K562 (cell line): ENCODE data around the gene RHBG. TPM values are rescaled to one million over a fixed set of nuclear protein-coding genes. Genes with fewer than 3 reads are reported as not detected.
A peak's percentile ranks its signal among the peaks of the same experiment; 100 is the strongest.

Experiments used
- ARID2 ChIP-seq: fragments of 450-650 bp; IDR thresholded peaks from 2 replicates; pipeline ENCODE4 v1.6.1; 2017; ENCODE audit warnings: antibody characterized with exemption, mild to moderate bottlenecking
- BDP1 ChIP-seq: IDR thresholded peaks from 3 replicates; pipeline ENCODE4 v1.6.1; 2011; ENCODE audit not compliant: insufficient read length, insufficient read depth
- CC2D1A ChIP-seq: fragments of 450-650 bp; IDR thresholded peaks from 2 replicates; pipeline ENCODE4 v1.6.1; 2017; ENCODE audit warnings: mild to moderate bottlenecking
- CEBPG ChIP-seq, 3 experiments: fragments of 200-800 bp in 1 of 3; sonication (Bioruptor generic) in 1 of 3; sonication (generic) in 1 of 3; formaldehyde crosslinking in 1 of 3; IDR thresholded peaks in 2 of 3; conservative IDR thresholded peaks in 1 of 3; 2 replicates each; pipeline versions ENCODE4 v1.6.1 to v1.8.0; 2016 to 2022; ENCODE audit warnings: missing compliant biosample characterization in 2 of 3, missing genetic modification characterization in 2 of 3, mild to moderate bottlenecking in 1 of 3, missing genetic modification reagents in 1 of 3
- DIDO1 ChIP-seq: fragments of 450-650 bp; IDR thresholded peaks from 2 replicates; pipeline ENCODE4 v1.6.1; 2016; ENCODE audit warnings: low read depth, missing biosample characterization, missing genetic modification characterization
- FOS ChIP-seq: IDR thresholded peaks from 3 replicates; pipeline ENCODE4 v1.6.1; 2011; ENCODE audit not compliant: insufficient read length; ENCODE audit errors: extremely low read depth
- FOXJ3 ChIP-seq: sonication (generic); formaldehyde crosslinking; IDR thresholded peaks from 2 replicates; pipeline ENCODE4 v1.4.0; 2020; ENCODE audit warnings: mild to moderate bottlenecking, missing genetic modification reagents
- KAT7 ChIP-seq: sonication (generic); formaldehyde crosslinking; IDR thresholded peaks from 2 replicates; pipeline ENCODE4 v1.8.0; 2022; ENCODE audit warnings: missing genetic modification reagents, mild to moderate bottlenecking, borderline replicate concordance
- MCM7 ChIP-seq, 2 experiments: fragments of 450-650 bp; IDR thresholded peaks; 2 replicates each; pipeline ENCODE4 v1.6.1; 2016 to 2018
- MEIS2 ChIP-seq: fragments of 450-650 bp; IDR thresholded peaks from 2 replicates; pipeline ENCODE4 v1.6.1; 2014; ENCODE audit warnings: mild to moderate bottlenecking; ENCODE audit not compliant: partially characterized antibody
- MTA1 ChIP-seq: fragments of 450-650 bp; IDR thresholded peaks from 2 replicates; pipeline ENCODE4 v1.6.1; 2017; ENCODE audit warnings: borderline replicate concordance
- NFE2 ChIP-seq: IDR thresholded peaks from 2 replicates; pipeline ENCODE4 v1.6.1; 2014; ENCODE audit warnings: antibody characterized with exemption, low read depth
- NR1H2 ChIP-seq: sonication (generic); formaldehyde crosslinking; IDR thresholded peaks from 2 replicates; pipeline ENCODE4 v1.4.0; 2020; ENCODE audit warnings: mild to moderate bottlenecking, missing genetic modification reagents
- SMAD1 ChIP-seq: fragments of 150-350 bp; IDR thresholded peaks from 2 replicates; pipeline ENCODE4 v1.6.1; 2014; ENCODE audit warnings: low read length, low read depth; ENCODE audit not compliant: partially characterized antibody
- ZKSCAN1 ChIP-seq: fragments of 150-350 bp; IDR thresholded peaks from 2 replicates; pipeline ENCODE4 v1.6.1; 2016; ENCODE audit warnings: low read depth, low read length
- ZNF444 ChIP-seq: fragments of 250-450 bp; sonication (Bioruptor Pico); IDR thresholded peaks from 2 replicates; pipeline ENCODE4 v1.4.0; 2020; ENCODE audit warnings: mild to moderate bottlenecking, moderate library complexity
- ZNF583 ChIP-seq: fragments of 250-450 bp; sonication (Bioruptor Pico); IDR thresholded peaks from 2 replicates; pipeline ENCODE4 v1.4.0; 2020
- ZNF695 ChIP-seq: fragments of 450-650 bp; formaldehyde crosslinking; IDR thresholded peaks from 2 replicates; pipeline ENCODE4 v1.4.0; 2020; ENCODE audit warnings: mild to moderate bottlenecking, moderate library complexity
- polyA plus RNA-seq, 8 experiments: library from polyadenylated mRNA; depleted of rRNA in 4 of 8; stranded (reverse) in 5 of 8; unstranded in 3 of 8; fragments of >200 nt; fragmentation: Nextera tagmentation in 2 of 8; fragmentation: Illumina TruSeq in 1 of 8; extraction: Ambion mirVana in 2 of 8; extraction: Trizol in 1 of 8; gene quantifications; 2 replicates each; pipeline versions ENCODE4 v1.2.1 to v1.2.3, GENCODE V29; 2011 to 2014; ENCODE audit warnings: inconsistent platforms in 1 of 8, missing spikeins in 1 of 8
- total RNA-seq, 7 experiments: library from RNA; depleted of rRNA in 6 of 7; stranded (reverse); fragments of >200 nt in 6 of 7; fragmentation: Illumina TruSeq in 2 of 7; extraction: Trizol in 2 of 7; gene quantifications; 2 replicates each; pipeline versions ENCODE4 v1.2.1 to v1.2.3, GENCODE V29; 2011 to 2021; ENCODE audit warnings: low replicate concordance in 1 of 7
- TF ChIP-seq, protein P1 (sequence below): fragments of 450-650 bp; formaldehyde crosslinking; IDR thresholded peaks from 2 replicates; pipeline ENCODE4 v1.4.0; 2022; ENCODE audit warnings: missing genetic modification characterization
- TF ChIP-seq, protein P2 (sequence below): sonication (generic); formaldehyde crosslinking; IDR thresholded peaks from 2 replicates; pipeline ENCODE4 v1.8.1; 2022; ENCODE audit warnings: missing genetic modification reagents
- TF ChIP-seq, protein P3 (sequence below), 2 experiments: IDR thresholded peaks; 2 replicates each; pipeline ENCODE4 v1.6.1; 2011; ENCODE audit warnings: borderline replicate concordance in 1 of 2, control low read depth in 1 of 2, low read depth in 1 of 2, low read length in 1 of 2, mild to moderate bottlenecking in 1 of 2, mixed read lengths in 1 of 2, moderate library complexity in 1 of 2; ENCODE audit not compliant: insufficient read depth in 1 of 2, insufficient read length in 1 of 2, poor library complexity in 1 of 2, severe bottlenecking in 1 of 2; ENCODE audit errors: extremely low read depth in 1 of 2
- TF ChIP-seq, protein P4 (sequence below), 2 experiments: fragments of 450-650 bp; IDR thresholded peaks; 2 replicates each; pipeline ENCODE4 v1.6.1; 2016
- TF ChIP-seq, protein P5 (sequence below): sonication (generic); formaldehyde crosslinking; IDR thresholded peaks from 2 replicates; pipeline ENCODE4 v1.8.0; 2022; ENCODE audit warnings: missing genetic modification reagents, mild to moderate bottlenecking, moderate library complexity, borderline replicate concordance

RHBG gene
- total and polyA plus RNA-seq, 9 of the 15 experiments (the other 6 are each of a cell fraction or from before 2014, with no cell fraction given): not detected

DNA sequence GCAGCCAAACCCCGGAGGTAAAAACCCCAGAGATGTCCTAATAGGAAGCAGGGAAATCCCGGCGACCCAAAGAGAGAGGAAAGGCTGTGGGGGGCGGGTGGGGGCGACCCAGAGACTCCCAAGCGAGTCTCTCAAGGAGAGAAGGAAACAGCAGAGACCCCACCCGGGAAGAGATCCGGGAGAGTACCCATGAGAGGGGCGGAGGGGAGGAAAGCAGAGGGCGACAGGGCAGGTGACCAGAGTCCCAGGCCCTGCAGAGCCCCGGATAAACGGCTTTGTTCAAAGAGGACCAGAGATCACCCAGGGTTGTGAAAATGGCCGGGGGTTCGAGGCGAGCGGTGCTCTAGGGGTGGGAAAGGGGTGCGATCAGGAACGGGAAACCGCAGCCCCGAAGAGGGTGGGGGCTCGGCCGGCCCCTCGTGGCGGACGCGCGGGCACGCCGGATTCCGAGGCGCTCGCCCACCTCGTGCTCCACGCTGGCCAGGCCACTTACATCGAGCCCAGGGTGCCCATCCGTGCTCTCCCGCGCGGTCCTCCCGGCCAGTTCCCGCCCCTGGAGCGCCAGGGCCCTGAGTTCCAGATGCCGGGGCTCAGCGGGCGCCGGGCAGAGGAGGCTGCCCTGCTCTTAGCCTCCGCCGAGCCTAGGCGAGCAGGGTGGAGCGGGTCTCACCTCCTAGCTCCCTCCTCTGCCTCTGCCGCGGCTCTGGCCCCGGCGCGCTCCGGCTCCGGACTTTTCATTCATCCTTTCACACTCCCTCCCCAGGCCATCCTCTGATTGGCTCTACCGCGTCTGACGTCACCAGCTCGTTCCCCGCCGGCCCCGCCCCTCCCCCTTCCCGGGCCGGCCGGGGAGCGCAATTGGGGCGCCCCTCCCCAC lies 52.3 kb downstream of the RHBG start (continued):
- TF ChIP-seq, protein P1, sequence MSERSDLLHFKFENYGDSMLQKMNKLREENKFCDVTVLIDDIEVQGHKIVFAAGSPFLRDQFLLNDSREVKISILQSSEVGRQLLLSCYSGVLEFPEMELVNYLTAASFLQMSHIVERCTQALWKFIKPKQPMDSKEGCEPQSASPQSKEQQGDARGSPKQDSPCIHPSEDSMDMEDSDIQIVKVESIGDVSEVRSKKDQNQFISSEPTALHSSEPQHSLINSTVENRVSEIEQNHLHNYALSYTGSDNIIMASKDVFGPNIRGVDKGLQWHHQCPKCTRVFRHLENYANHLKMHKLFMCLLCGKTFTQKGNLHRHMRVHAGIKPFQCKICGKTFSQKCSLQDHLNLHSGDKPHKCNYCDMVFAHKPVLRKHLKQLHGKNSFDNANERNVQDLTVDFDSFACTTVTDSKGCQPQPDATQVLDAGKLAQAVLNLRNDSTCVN (CRISPR knock-in tag): no peak
- TF ChIP-seq, protein P2, sequence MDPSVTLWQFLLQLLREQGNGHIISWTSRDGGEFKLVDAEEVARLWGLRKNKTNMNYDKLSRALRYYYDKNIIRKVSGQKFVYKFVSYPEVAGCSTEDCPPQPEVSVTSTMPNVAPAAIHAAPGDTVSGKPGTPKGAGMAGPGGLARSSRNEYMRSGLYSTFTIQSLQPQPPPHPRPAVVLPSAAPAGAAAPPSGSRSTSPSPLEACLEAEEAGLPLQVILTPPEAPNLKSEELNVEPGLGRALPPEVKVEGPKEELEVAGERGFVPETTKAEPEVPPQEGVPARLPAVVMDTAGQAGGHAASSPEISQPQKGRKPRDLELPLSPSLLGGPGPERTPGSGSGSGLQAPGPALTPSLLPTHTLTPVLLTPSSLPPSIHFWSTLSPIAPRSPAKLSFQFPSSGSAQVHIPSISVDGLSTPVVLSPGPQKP (CRISPR knock-in tag): no peak
- TF ChIP-seq CC2D1A (no peak), MEIS2 (no peak), NFE2 (no peak), MCM7 (IDR thresholded peaks at IDR 0.05) (no peak), NR1H2 (no peak; the same call in 1 of the 2 replicates), SMAD1 (no peak), ZKSCAN1 (no peak), DIDO1 (tag) (no peak), ZNF583 (no peak), FOS (peak; percentile 31), MTA1 (no peak), ARID2 (no peak), ZNF444 (CRISPR knock-in tag) (no peak), FOXJ3 (CRISPR knock-in tag) (no peak), KAT7 (CRISPR knock-in tag) (peak; percentile 85; the same call in 1 of the 2 replicates), BDP1 (no peak), ZNF695 (CRISPR knock-in tag) (no peak), CEBPG (CRISPR knock-in tag; IDR thresholded peaks at IDR 0.05) (no peak; the same call in 1 of the 2 replicates), CEBPG (tag; conservative IDR thresholded peaks at IDR 0.05 in 1 of 2, IDR thresholded peaks at IDR 0.05 in 1 of 2) (no peak)
- TF ChIP-seq, protein P3, sequence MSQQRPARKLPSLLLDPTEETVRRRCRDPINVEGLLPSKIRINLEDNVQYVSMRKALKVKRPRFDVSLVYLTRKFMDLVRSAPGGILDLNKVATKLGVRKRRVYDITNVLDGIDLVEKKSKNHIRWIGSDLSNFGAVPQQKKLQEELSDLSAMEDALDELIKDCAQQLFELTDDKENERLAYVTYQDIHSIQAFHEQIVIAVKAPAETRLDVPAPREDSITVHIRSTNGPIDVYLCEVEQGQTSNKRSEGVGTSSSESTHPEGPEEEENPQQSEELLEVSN (IDR thresholded peaks at IDR 0.05; ENCODE audit: borderline replicate concordance in 1 of 2, extremely low read depth in 1 of 2, insufficient read depth in 1 of 2, insufficient read length in 1 of 2, low read depth in 1 of 2, low read length in 1 of 2, poor library complexity in 1 of 2, severe bottlenecking in 1 of 2): peak; percentile 88 to 93
- TF ChIP-seq, protein P4, sequence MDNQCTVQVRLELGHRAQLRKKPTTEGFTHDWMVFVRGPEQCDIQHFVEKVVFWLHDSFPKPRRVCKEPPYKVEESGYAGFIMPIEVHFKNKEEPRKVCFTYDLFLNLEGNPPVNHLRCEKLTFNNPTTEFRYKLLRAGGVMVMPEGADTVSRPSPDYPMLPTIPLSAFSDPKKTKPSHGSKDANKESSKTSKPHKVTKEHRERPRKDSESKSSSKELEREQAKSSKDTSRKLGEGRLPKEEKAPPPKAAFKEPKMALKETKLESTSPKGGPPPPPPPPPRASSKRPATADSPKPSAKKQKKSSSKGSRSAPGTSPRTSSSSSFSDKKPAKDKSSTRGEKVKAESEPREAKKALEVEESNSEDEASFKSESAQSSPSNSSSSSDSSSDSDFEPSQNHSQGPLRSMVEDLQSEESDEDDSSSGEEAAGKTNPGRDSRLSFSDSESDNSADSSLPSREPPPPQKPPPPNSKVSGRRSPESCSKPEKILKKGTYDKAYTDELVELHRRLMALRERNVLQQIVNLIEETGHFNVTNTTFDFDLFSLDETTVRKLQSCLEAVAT (IDR thresholded peaks at IDR 0.05): no peak
- TF ChIP-seq, protein P5, sequence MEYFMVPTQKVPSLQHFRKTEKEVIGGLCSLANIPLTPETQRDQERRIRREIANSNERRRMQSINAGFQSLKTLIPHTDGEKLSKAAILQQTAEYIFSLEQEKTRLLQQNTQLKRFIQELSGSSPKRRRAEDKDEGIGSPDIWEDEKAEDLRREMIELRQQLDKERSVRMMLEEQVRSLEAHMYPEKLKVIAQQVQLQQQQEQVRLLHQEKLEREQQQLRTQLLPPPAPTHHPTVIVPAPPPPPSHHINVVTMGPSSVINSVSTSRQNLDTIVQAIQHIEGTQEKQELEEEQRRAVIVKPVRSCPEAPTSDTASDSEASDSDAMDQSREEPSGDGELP (CRISPR knock-in tag): peak; percentile 75; the same call in 1 of the 2 replicates
